NCI-H2227 treated with DMSO at 0.1 percent for 48 hours (cell line): ENCODE data around the gene CSNK1G2.

Experiments
- DNase-seq: peaks from one replicate; lab custom pipeline; 2025; lab: John Stamatoyannopoulos, UW

The CSNK1G2 gene

GRCh38 chr19:1944088-1944915 lies 3.3 kb downstream of the CSNK1G2 start:
- DNase-seq = no peak

DNA sequence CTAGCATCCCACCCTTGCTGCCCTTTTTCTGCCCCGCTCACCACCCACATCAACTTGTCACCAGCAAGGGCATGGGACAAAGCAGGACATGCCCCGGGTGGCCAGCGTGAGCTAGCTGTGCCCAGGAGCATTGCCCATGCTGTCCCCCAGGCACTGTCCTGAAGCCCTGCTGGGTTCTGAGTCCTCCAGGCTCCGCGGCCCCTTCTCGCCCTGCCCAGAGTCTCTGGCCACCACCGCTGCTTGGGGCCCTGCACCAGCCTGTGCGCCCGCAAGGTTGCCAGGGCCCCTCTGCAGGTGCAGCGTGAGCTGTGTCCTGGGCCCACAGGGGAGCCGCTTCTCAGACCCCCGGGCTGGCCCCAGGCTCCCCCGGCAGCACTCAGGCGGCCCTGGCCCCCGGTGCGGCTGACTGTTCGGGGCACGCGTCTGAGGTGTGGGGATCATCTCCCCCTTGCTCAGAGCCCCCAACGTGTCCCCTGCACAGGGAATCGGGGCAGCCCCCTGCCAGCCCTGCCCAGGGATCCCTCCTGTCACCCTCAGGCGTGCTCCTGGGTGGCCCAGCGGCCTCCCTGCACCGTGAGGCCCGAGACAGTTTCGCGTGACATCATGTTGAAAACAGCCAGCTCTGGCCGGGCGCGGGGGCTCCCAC lies 4.1 kb downstream of the CSNK1G2 start:
- no peak for DNase-seq

DNA sequence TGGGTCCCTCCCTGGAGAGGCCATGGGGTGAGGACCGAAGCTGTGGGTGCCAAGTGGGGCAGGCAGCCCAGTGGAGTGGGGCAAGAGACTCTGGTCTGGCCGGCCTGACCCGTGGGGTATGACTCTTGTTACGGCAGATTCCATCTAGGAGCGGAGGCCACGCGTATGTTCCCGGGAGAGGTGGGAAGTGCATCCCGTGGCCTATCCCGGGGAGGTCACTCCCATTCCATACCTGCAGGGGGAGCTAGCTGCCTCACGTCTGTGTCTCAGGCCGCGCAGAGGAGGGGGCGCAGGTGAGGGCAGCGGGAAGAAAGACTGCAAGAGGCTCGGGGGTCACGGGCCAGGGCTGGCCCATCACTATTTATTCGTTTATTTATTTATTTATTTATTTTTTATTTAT lies 4.9 kb downstream of the CSNK1G2 start:
- no peak for DNase-seq

GRCh38 chr19:1947651-1948209 lies 6.8 kb downstream of the CSNK1G2 start:
- no peak for DNase-seq

GRCh38 chr19:1949304-1950101 lies 8.5 kb downstream of the CSNK1G2 start:
- no peak for DNase-seq

- DNase-seq = no peak
These were observed 9.7 kb downstream of the CSNK1G2 start for GRCh38 chr19:1950640-1951039.

DNA sequence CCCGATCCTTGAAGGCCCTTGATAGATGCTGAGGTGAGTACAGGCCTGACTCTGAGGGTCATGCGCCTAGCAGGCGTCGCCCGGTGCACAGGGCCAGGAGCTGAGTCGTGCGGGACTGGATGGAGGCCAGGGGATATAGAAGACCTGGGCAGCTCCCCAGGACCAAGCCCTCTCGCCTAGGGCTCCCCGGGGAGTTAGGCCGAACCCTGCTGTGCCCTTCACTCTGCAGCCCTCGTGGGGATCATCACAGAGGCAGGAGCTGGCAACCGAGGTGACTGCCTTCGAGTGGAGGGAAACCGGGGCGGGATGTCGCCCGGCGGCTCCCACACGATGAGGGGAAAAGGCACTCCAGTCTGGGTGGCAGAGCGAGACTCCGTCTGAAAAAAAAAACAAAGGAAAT lies 11.7 kb downstream of the CSNK1G2 start:
- no peak for DNase-seq

- no peak for DNase-seq
These were observed 12.1 kb downstream of the CSNK1G2 start for GRCh38 chr19:1953037-1953436.

DNA sequence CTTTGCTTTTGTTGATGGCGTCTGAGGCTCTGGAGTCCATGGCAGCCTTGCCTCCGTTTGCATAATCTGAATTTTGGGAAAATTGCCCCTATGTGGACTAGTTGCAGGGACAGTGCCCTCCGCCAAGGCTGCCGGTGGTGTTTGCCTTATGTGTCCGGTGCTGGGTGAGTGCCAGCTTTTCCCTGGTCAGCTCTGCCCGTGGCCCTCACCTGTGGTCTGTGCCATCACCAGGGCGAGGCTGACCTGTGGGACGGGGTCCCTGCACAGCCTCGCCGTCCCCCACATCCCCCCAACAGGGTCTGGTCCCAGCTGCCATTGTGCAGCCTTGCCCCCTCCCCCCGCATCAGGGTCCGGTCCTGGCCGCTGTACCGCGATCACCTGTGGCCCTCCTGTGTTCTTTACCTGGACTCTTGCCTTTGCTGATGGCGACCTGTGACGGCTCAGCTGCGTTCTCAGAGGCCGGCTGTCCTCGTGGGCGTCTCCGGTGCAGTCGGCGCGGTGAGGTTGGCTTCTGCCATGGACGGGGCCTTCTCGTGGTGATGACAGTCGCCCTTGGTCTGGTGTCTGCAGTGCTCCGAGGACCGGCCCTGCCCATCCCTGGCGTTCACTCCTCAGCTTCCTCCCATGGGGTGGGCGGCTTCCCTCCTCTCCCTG lies 12.6 kb downstream of the CSNK1G2 start:
- no peak for DNase-seq

- no peak for DNase-seq
These were observed 13.6 kb downstream of the CSNK1G2 start for GRCh38 chr19:1954532-1954933.

GRCh38 chr19:1955171-1956121 lies 14.5 kb downstream of the CSNK1G2 start:
- DNase-seq = no peak

GRCh38 chr19:1956122-1956494 lies 15.1 kb downstream of the CSNK1G2 start:
- no peak for DNase-seq

- DNase-seq = no peak
These were observed 16.0 kb downstream of the CSNK1G2 start for GRCh38 chr19:1956868-1957492.

GRCh38 chr19:1957562-1958248 lies 16.7 kb downstream of the CSNK1G2 start:
- no peak for DNase-seq

DNA sequence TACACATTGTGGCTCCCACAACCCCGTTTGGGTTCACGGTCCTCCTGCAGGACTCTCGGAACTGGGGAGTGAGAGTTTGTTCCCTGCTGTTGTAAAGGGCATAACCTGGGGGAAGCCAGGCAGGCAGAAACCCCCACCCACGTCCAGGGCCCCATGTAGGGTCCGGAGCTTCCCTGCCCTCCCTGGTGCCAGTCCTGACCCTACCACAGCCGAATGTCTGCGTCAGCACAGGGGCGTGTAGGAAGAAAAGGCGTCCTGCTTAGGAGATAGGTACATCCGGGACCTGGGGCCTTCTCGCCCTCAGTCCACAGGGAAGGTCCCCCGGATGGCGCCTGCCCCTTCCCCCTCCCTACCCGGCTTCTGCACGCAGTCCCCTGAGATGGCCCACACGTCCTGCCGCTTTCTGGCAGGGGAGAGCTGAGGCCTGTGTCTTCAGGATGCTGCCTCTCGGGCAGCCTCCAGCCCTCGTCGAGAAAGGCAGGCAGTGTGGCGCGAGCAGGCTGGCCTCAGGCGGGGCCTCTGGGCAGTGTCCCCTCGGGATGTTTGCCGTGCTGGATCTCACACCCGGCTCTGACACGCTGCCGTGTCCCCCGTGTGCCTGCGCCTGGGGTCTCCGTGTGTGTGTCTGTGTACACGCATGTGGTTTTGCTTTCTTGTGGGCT lies 19.1 kb downstream of the CSNK1G2 start:
- no peak for DNase-seq

DNA sequence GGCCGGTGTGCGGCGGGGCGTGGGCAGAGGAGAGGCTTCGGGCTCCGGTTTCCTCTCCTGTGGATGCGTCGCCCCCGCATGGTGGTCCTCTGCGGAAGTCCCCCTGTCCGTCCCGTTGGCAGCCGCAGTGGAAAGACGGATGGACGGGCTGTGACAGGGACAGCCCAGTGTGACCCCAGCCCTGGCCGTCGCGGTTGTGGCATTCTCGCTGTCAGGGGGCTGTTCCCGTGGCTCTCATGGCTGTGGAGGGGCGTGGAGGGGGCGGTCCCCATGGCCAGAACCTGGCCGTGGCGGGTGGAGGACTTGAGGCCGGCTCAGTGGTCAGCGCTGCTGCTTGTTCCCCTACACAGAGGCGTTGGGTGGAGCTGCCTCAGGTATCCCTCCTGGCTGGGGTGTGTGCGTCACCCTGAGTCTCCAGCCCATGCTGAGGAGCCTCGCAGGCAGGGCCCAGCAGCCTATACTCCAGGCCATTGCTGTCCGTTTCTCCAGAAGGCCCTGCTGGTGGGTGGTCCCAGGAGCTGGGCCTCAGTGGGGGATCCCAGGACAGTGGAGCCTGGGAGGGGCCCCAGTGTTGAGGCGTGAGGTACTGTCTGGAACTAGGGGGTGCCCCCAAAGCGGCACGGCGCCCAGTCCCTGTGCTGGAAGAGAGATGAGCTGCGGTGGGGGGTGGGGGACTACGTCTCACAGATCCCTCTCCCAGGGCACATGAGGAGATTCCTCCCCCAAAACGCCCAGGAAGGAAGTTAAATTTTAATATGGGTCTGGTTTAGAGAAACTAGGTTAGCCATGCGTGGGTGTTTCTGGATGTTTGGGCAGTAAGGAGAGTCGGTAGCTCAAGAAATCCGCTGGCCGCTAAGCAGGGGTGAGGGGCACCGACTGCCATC lies 20.3 kb downstream of the CSNK1G2 start:
- DNase-seq = no peak

GRCh38 chr19:1962674-1963073 lies 21.7 kb downstream of the CSNK1G2 start:
- no peak for DNase-seq

- DNase-seq = no peak
These were observed 26.2 kb downstream of the CSNK1G2 start for GRCh38 chr19:1967087-1967608.
